Activated T-cell treated with anti-CD3 and anti-CD28 coated beads, Interleukin-2, amount 50 U/mL, for 4 hours (primary cell): ENCODE data around the gene CHORDC1. TPM values are rescaled to one million over a fixed set of nuclear protein-coding genes. Genes with fewer than 3 reads are reported as not detected.
"Not testable (repeated sequence)": the region's sequence is repeated elsewhere in the genome, so short reads cannot be mapped to it uniquely, and the experiment has no call there.

Source experiments
- ATAC-seq, 2 donors: fragments of 200-7000 bp; cut with Tn5 transposase; one replicate each; pipeline ENCODE4 v1.10.0; 2021
- DNase-seq: peaks from one replicate; pipeline ENCODE4 v3.0.0-alpha.2; 2020
- H3K27me3 Mint-ChIP-seq: one replicate; pipeline ENCODE4 v1.8.0; 2021; ENCODE audit warnings: low read depth, mixed read lengths
- H3K36me3 Mint-ChIP-seq: one replicate; pipeline ENCODE4 v1.8.0; 2022; ENCODE audit warnings: mixed read lengths; ENCODE audit not compliant: insufficient read depth
- H3K4me1 Mint-ChIP-seq: one replicate; pipeline ENCODE4 v1.8.0; 2021; ENCODE audit warnings: low read depth, mixed read lengths
- H3K4me3 Mint-ChIP-seq: one replicate; pipeline ENCODE4 v1.8.0; 2021; ENCODE audit warnings: mild to moderate bottlenecking, moderate library complexity, mixed read lengths
- H3K9me3 Mint-ChIP-seq: one replicate; pipeline ENCODE4 v1.8.0; 2021; ENCODE audit warnings: mixed read lengths
- total RNA-seq, 3 donors: library from RNA; stranded (reverse); gene quantifications; one replicate each; pipeline ENCODE4 v1.2.1, GENCODE V29; 2021

CHORDC1 gene
- total RNA-seq, 3 donors from 2014 or later, result 134 to 167 (median 149) TPM

GRCh38 chr11:90234977-90235376, 12.1 kb upstream of the CHORDC1 start:
- Mint-ChIP-seq H3K4me1 (peaks cover 2% of the 10 kb centered on the region), H3K4me3 (no peak overlapping the region), H3K36me3 (no peaks in the 10 kb centered on the region), H3K9me3 (peaks cover 2% of the 10 kb centered on the region), H3K27me3 (no peaks in the 10 kb centered on the region)
- DNase-seq (no peak), ATAC-seq (no peak)

DNA sequence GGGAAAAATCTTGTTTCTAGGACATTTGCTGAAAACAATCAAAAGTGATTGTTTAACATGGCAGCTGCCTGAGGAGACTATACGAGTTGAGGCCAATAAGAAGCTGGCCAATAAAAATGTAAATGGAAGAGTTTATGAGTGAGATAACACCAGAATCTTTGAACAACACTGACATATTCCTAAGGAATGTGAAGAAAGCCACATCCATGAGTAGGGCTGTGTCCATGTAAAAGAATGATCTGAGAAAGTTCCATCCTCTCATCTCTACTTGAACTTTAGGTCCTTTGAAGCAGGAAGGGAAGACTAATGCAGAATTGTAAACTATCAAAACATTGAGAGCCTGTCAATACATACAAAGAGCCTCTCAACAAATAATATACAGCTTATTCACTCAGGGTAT, 6.9 kb upstream of the CHORDC1 start:
- H3K9me3 Mint-ChIP-seq, result peaks cover 5% of the 10 kb centered on the region
- no peaks in the 10 kb centered on the region for H3K4me1 Mint-ChIP-seq
- DNase-seq, result no peak
- no peaks in the 10 kb centered on the region for H3K36me3 Mint-ChIP-seq
- no peak overlapping the region for H3K4me3 Mint-ChIP-seq
- no peak for ATAC-seq
- no peaks in the 10 kb centered on the region for H3K27me3 Mint-ChIP-seq

GRCh38 chr11:90228056-90228455, 5.2 kb upstream of the CHORDC1 start:
- Mint-ChIP-seq H3K4me3 (no peak overlapping the region), H3K36me3 (no peaks in the 10 kb centered on the region), H3K4me1 (peaks cover 10% of the 10 kb centered on the region), H3K9me3 (peaks cover 5% of the 10 kb centered on the region), H3K27me3 (no peaks in the 10 kb centered on the region)
- ATAC-seq (no peak), DNase-seq (no peak)

DNA sequence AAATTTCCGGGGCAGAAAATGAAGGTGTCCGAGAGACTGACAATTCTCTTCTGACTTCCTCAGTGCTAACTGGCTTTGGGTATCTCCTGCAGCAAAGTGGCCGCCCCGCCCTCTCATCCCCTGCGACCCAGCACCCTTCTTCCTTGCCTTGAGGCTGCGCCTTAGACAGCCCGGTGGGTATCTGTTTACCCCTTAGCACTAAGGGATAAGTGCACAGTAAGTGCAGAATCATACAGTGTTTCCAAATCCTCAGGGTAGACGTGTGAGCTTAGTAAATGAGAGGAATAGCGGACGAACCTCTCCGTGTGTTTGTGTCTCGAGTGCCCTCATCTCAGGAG, 368 bp upstream of the CHORDC1 start:
- Mint-ChIP-seq H3K36me3 (peaks cover 25% of the 10 kb centered on the region), H3K9me3 (peaks cover 6% of the 10 kb centered on the region), H3K4me3 (peak overlapping the region; percentile 93), H3K27me3 (no peaks in the 10 kb centered on the region), H3K4me1 (peaks cover 46% of the 10 kb centered on the region)
- no peak for DNase-seq
- ATAC-seq, result peak; percentile 68 to 71

GRCh38 chr11:90221803-90222458, 918 bp downstream of the CHORDC1 start:
- H3K36me3 Mint-ChIP-seq, result peaks cover 28% of the 10 kb centered on the region
- DNase-seq (no peak), ATAC-seq (no peak)
- peaks cover 55% of the 10 kb centered on the region for H3K4me1 Mint-ChIP-seq
- H3K9me3 Mint-ChIP-seq, result peaks cover 6% of the 10 kb centered on the region
- peak overlapping the region; percentile 93 for H3K4me3 Mint-ChIP-seq
- H3K27me3 Mint-ChIP-seq, result no peaks in the 10 kb centered on the region

- peak overlapping the region; percentile 93 for H3K4me3 Mint-ChIP-seq
- peaks cover 65% of the 10 kb centered on the region for H3K4me1 Mint-ChIP-seq
- DNase-seq, result no peak
- no peaks in the 10 kb centered on the region for H3K27me3 Mint-ChIP-seq
- H3K36me3 Mint-ChIP-seq, result peaks cover 34% of the 10 kb centered on the region
- no peak for ATAC-seq
- peaks cover 6% of the 10 kb centered on the region for H3K9me3 Mint-ChIP-seq
These were observed 2.5 kb downstream of the CHORDC1 start for GRCh38 chr11:90220391-90220790.

GRCh38 chr11:90219438-90219837, 3.4 kb downstream of the CHORDC1 start:
- Mint-ChIP-seq H3K4me1 (peaks cover 65% of the 10 kb centered on the region), H3K27me3 (no peaks in the 10 kb centered on the region), H3K9me3 (peaks cover 6% of the 10 kb centered on the region), H3K36me3 (peaks cover 34% of the 10 kb centered on the region), H3K4me3 (peak overlapping the region; percentile 93)
- ATAC-seq, result no peak
- DNase-seq, result no peak

GRCh38 chr11:90218606-90219005, 4.2 kb downstream of the CHORDC1 start:
- H3K27me3 Mint-ChIP-seq, result no peaks in the 10 kb centered on the region
- DNase-seq (no peak), ATAC-seq (no peak)
- H3K36me3 Mint-ChIP-seq, result peaks cover 38% of the 10 kb centered on the region
- peaks cover 6% of the 10 kb centered on the region for H3K9me3 Mint-ChIP-seq
- peaks cover 62% of the 10 kb centered on the region for H3K4me1 Mint-ChIP-seq
- no peak overlapping the region for H3K4me3 Mint-ChIP-seq

- DNase-seq, result no peak
- peaks cover 45% of the 10 kb centered on the region for H3K36me3 Mint-ChIP-seq
- no peak for ATAC-seq
- peak overlapping the region; percentile 16 for H3K4me3 Mint-ChIP-seq
- H3K4me1 Mint-ChIP-seq, result peaks cover 53% of the 10 kb centered on the region
- peaks cover 6% of the 10 kb centered on the region for H3K9me3 Mint-ChIP-seq
- no peaks in the 10 kb centered on the region for H3K27me3 Mint-ChIP-seq
These were observed 6.2 kb downstream of the CHORDC1 start for GRCh38 chr11:90216611-90217010.

DNA sequence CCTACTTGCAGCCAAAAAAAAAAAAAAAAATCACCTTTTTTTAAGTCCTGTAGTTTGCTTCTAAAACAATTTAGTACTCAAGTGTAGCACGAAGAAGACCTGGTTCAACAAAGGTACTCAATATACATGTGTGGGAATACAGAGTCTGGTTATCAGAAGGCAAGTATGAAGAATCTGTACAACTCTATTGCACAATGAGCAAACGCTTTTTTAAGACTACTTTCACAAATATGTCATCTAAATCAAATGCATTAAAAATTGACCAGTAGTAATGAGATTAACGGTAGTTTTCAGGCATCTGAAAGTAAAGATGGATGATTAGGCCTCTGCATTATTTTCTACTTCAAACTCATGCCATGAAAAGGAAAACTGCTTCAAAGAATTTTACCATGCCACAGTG, 9.5 kb downstream of the CHORDC1 start:
- Mint-ChIP-seq H3K36me3 (peaks cover 31% of the 10 kb centered on the region), H3K4me1 (peaks cover 28% of the 10 kb centered on the region), H3K4me3 (no peak overlapping the region), H3K27me3 (no peaks in the 10 kb centered on the region), H3K9me3 (no peaks in the 10 kb centered on the region)
- DNase-seq (no peak), ATAC-seq (no peak)

DNA sequence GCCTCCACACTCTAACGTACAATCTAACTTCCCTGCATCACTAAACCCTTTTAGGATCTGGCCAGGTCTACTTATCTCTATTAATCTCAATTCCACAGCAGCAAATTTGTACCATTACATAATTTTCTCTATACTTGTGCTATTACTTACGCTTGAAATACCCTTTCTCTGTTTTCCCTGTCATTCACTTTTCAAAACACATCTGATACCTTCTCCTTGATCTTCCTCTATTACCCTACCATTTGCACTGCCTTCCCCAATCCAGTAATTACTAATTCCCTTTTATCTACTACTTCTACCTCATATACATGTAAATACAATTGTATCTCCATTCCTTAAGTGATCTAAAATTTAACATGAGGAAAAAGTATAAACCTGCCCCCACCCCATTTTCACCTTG, 14.0 kb downstream of the CHORDC1 start:
- H3K36me3 Mint-ChIP-seq, result peaks cover 39% of the 10 kb centered on the region
- no peaks in the 10 kb centered on the region for H3K9me3 Mint-ChIP-seq
- H3K27me3 Mint-ChIP-seq, result no peaks in the 10 kb centered on the region
- ATAC-seq (no peak), DNase-seq (no peak)
- H3K4me3 Mint-ChIP-seq, result no peak overlapping the region
- peaks cover 14% of the 10 kb centered on the region for H3K4me1 Mint-ChIP-seq

GRCh38 chr11:90207992-90208391, 14.9 kb downstream of the CHORDC1 start:
- not testable (repeated sequence) for ATAC-seq, H3K9me3 Mint-ChIP-seq, H3K27me3 Mint-ChIP-seq, H3K4me3 Mint-ChIP-seq, DNase-seq
- Mint-ChIP-seq H3K36me3 (peaks cover 35% of the 10 kb centered on the region), H3K4me1 (peaks cover 10% of the 10 kb centered on the region)

GRCh38 chr11:90204832-90205646, 17.8 kb downstream of the CHORDC1 start:
- Mint-ChIP-seq H3K36me3 (peaks cover 44% of the 10 kb centered on the region), H3K4me3 (no peak overlapping the region), H3K27me3 (no peaks in the 10 kb centered on the region), H3K9me3 (no peaks in the 10 kb centered on the region), H3K4me1 (peaks cover 18% of the 10 kb centered on the region)
- no peak for DNase-seq
- no peak for ATAC-seq

GRCh38 chr11:90204407-90204806, 18.4 kb downstream of the CHORDC1 start:
- no peaks in the 10 kb centered on the region for H3K27me3 Mint-ChIP-seq
- no peak for DNase-seq
- H3K4me3 Mint-ChIP-seq, result no peak overlapping the region
- H3K4me1 Mint-ChIP-seq, result peaks cover 15% of the 10 kb centered on the region
- ATAC-seq, result no peak
- no peaks in the 10 kb centered on the region for H3K9me3 Mint-ChIP-seq
- H3K36me3 Mint-ChIP-seq, result peaks cover 38% of the 10 kb centered on the region

GRCh38 chr11:90202342-90202741, 20.5 kb downstream of the CHORDC1 start:
- H3K9me3 Mint-ChIP-seq, result no peaks in the 10 kb centered on the region
- ATAC-seq (no peak), DNase-seq (no peak)
- peaks cover 45% of the 10 kb centered on the region for H3K36me3 Mint-ChIP-seq
- H3K4me1 Mint-ChIP-seq, result peaks cover 13% of the 10 kb centered on the region
- H3K4me3 Mint-ChIP-seq, result no peak overlapping the region
- H3K27me3 Mint-ChIP-seq, result no peaks in the 10 kb centered on the region
